Measurements from ENCODE around the gene CARD8. TPM values are rescaled to one million over a fixed set of nuclear protein-coding genes. Genes with fewer than 3 reads are reported as not detected.
"Not testable (repeated sequence)": the region's sequence is repeated elsewhere in the genome, so short reads cannot be mapped to it uniquely, and the experiment has no call there.

The CARD8 gene
- total RNA-seq, 1 experiment from 2014 or later, result 17.7 TPM

GRCh38 chr19:48265326-48265725 is 9.6 kb upstream of the CARD8 start:
- CTCF ChIA-PET, result interaction anchor here (0.9 to 1.1 kb wide), 2 partner anchors 9 to 158 kb away, joined by 3 to 5 read pairs; partner anchors contain the start of gene CARD8
- intact Hi-C loops (cut with micrococcal nuclease; ENCODE audit: unreplicated experiment), result loop anchor here (10.0 kb wide), 1 partner anchor 49 kb away; no protein-coding TSS in a partner anchor
- H3K27me3 Mint-ChIP-seq (ENCODE audit: insufficient read depth, unreplicated experiment); DNase-seq; H3K4me3 ChIP-seq (ENCODE audit: low read depth, low read length); BruUV-seq (replicated peaks); H3K9me3 ChIP-seq; H3K27ac Mint-ChIP-seq (ENCODE audit: unreplicated experiment); H3K9me3 Mint-ChIP-seq (ENCODE audit: unreplicated experiment); POLR2A ChIA-PET; H3K27me3 ChIP-seq (replicated peaks; ENCODE audit: control insufficient read depth, insufficient read depth, low read length); H3K36me3 ChIP-seq (ENCODE audit: control insufficient read depth, insufficient read depth, low read length); H3K4me3 Mint-ChIP-seq (ENCODE audit: unreplicated experiment); H3K4me1 ChIP-seq: not testable (repeated sequence)
- TF ChIP-seq, protein P1, sequence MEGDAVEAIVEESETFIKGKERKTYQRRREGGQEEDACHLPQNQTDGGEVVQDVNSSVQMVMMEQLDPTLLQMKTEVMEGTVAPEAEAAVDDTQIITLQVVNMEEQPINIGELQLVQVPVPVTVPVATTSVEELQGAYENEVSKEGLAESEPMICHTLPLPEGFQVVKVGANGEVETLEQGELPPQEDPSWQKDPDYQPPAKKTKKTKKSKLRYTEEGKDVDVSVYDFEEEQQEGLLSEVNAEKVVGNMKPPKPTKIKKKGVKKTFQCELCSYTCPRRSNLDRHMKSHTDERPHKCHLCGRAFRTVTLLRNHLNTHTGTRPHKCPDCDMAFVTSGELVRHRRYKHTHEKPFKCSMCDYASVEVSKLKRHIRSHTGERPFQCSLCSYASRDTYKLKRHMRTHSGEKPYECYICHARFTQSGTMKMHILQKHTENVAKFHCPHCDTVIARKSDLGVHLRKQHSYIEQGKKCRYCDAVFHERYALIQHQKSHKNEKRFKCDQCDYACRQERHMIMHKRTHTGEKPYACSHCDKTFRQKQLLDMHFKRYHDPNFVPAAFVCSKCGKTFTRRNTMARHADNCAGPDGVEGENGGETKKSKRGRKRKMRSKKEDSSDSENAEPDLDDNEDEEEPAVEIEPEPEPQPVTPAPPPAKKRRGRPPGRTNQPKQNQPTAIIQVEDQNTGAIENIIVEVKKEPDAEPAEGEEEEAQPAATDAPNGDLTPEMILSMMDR (IDR thresholded peaks at IDR 0.05; ENCODE audit: insufficient read depth in 1 of 2, low read depth in 1 of 2, low read length in 1 of 2, severe bottlenecking in 1 of 2, unreplicated experiment in 1 of 2), result peak in 1 of 2 experiments; percentile 12
- peaks cover 10% of the 10 kb centered on the region for H3K36me3 Mint-ChIP-seq (ENCODE audit: insufficient read depth, unreplicated experiment)
- H3K4me1 Mint-ChIP-seq (ENCODE audit: low read depth, unreplicated experiment), result peaks cover 15% of the 10 kb centered on the region

DNA sequence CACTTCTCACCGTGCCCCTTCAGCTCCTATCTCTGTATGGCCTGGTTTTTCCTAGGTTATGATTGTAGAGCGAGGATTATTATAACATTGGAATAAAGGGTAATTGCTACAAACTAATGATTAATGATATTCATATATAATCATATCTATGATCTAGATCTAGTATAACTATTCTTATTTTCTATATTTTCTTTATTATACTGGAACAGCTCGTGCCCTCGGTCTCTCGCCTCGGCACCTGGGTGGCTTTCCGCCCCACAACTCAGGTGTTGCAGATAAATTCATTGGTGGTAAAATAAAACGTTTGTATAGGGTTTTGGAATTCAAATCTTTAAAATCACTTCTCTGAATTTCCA is 4.6 kb upstream of the CARD8 start:
- peak overlapping the region; percentile 71 for H3K4me3 Mint-ChIP-seq (ENCODE audit: unreplicated experiment)
- H3K4me3 ChIP-seq (ENCODE audit: low read depth, low read length); H3K9me3 ChIP-seq; DNase-seq; H3K4me1 Mint-ChIP-seq (ENCODE audit: low read depth, unreplicated experiment); H3K27me3 Mint-ChIP-seq (ENCODE audit: insufficient read depth, unreplicated experiment); BruUV-seq (replicated peaks); H3K36me3 ChIP-seq (ENCODE audit: control insufficient read depth, insufficient read depth, low read length); H3K36me3 Mint-ChIP-seq (ENCODE audit: insufficient read depth, unreplicated experiment); H3K9me3 Mint-ChIP-seq (ENCODE audit: unreplicated experiment); H3K4me1 ChIP-seq; H3K27me3 ChIP-seq (replicated peaks; ENCODE audit: control insufficient read depth, insufficient read depth, low read length); H3K27ac Mint-ChIP-seq (ENCODE audit: unreplicated experiment): not testable (repeated sequence)
- intact Hi-C loops (cut with micrococcal nuclease; ENCODE audit: unreplicated experiment), result loop anchor here (1.0 to 10.0 kb wide), 3 partner anchors 54 to 88 kb away; partner anchors contain the start of genes LIG1 and ZSWIM9
- CTCF ChIA-PET, result interaction anchor here (0.6 to 2.6 kb wide), 8 partner anchors 13 to 584 kb away, joined by 4 to 15 read pairs (median 4); partner anchors contain the start of gene PLA2G4C
- POLR2A ChIA-PET, result interaction anchor here (0.7 kb wide), 1 partner anchor 61 kb away, joined by 6 read pairs; no protein-coding TSS in a partner anchor

- POLR2A ChIA-PET; H3K4me1 Mint-ChIP-seq (ENCODE audit: low read depth, unreplicated experiment); H3K4me3 ChIP-seq (ENCODE audit: low read depth, low read length); H3K4me3 Mint-ChIP-seq (ENCODE audit: unreplicated experiment); H3K4me1 ChIP-seq; BruUV-seq (replicated peaks); H3K9me3 Mint-ChIP-seq (ENCODE audit: unreplicated experiment); intact Hi-C loops (cut with micrococcal nuclease; ENCODE audit: unreplicated experiment); H3K36me3 Mint-ChIP-seq (ENCODE audit: insufficient read depth, unreplicated experiment); H3K36me3 ChIP-seq (ENCODE audit: control insufficient read depth, insufficient read depth, low read length); DNase-seq; H3K27me3 ChIP-seq (replicated peaks; ENCODE audit: control insufficient read depth, insufficient read depth, low read length); H3K27ac Mint-ChIP-seq (ENCODE audit: unreplicated experiment); H3K9me3 ChIP-seq; H3K27me3 Mint-ChIP-seq (ENCODE audit: insufficient read depth, unreplicated experiment): not testable (repeated sequence)
- CTCF ChIA-PET, result interaction anchor here (0.8 to 2.6 kb wide), 2 partner anchors 12 to 56 kb away, joined by 3 to 15 read pairs; no protein-coding TSS in a partner anchor
Measured at GRCh38 chr19:48258992-48259391, 3.3 kb upstream of the CARD8 start.

GRCh38 chr19:48258350-48258749 is 2.6 kb upstream of the CARD8 start:
- CTCF ChIA-PET, result interaction anchor here (0.8 kb wide), 1 partner anchor 13 kb away, joined by 3 read pairs; no protein-coding TSS in a partner anchor
- Histone ChIP-seq H3K27me3 (replicated peaks; ENCODE audit: control insufficient read depth, insufficient read depth, low read length) (no peaks in the 10 kb centered on the region), H3K36me3 (ENCODE audit: control insufficient read depth, insufficient read depth, low read length) (no peaks in the 10 kb centered on the region), H3K4me3 (ENCODE audit: low read depth, low read length) (no peak overlapping the region), H3K4me1 (peaks cover 7% of the 10 kb centered on the region; the same call in 1 of the 2 replicates), H3K9me3 (no peaks in the 10 kb centered on the region)
- Mint-ChIP-seq H3K27ac (ENCODE audit: unreplicated experiment) (no peak overlapping the region), H3K36me3 (ENCODE audit: insufficient read depth, unreplicated experiment) (no peaks in the 10 kb centered on the region), H3K4me1 (ENCODE audit: low read depth, unreplicated experiment) (peaks cover 6% of the 10 kb centered on the region), H3K9me3 (ENCODE audit: unreplicated experiment) (no peaks in the 10 kb centered on the region), H3K27me3 (ENCODE audit: insufficient read depth, unreplicated experiment) (peaks cover 4% of the 10 kb centered on the region), H3K4me3 (ENCODE audit: unreplicated experiment) (no peak overlapping the region)
- intact Hi-C loops (cut with micrococcal nuclease; ENCODE audit: unreplicated experiment), result no loop called here
- no TSS peak for BruUV-seq (replicated peaks)
- no peak for DNase-seq
- TF ChIP-seq, protein P1 (IDR thresholded peaks at IDR 0.05; ENCODE audit: insufficient read depth in 1 of 2, low read depth in 1 of 2, low read length in 1 of 2, severe bottlenecking in 1 of 2, unreplicated experiment in 1 of 2), result no peak
- POLR2A ChIA-PET, result no interaction called here

All from Caco-2 (cell line).